Mesothelial cell of epicardium (in vitro differentiated cells): ENCODE results near the gene BTNL3. TPM values are rescaled to one million over a fixed set of nuclear protein-coding genes. Genes with fewer than 3 reads are reported as not detected.

ENCODE experiments used
- DNase-seq, 2 experiments: peaks; one replicate each; pipeline ENCODE4 v3.0.0; 2021; ENCODE audit warnings: low spot score in 2 of 2; ENCODE audit not compliant: unreplicated experiment in 2 of 2
- H3K27ac Mint-ChIP-seq: 2 replicates; pipeline ENCODE4 v1.8.0; 2021; ENCODE audit warnings: mixed read lengths
- H3K27me3 Mint-ChIP-seq: 2 replicates; pipeline ENCODE4 v1.8.0; 2021; ENCODE audit warnings: low read depth, mixed read lengths
- H3K36me3 Mint-ChIP-seq: 2 replicates; pipeline ENCODE4 v1.8.0; 2021; ENCODE audit warnings: mixed read lengths
- H3K4me1 Mint-ChIP-seq: 2 replicates; pipeline ENCODE4 v1.8.0; 2021; ENCODE audit warnings: mixed read lengths
- H3K4me3 Mint-ChIP-seq: 2 replicates; pipeline ENCODE4 v1.8.0; 2021; ENCODE audit warnings: mild to moderate bottlenecking, moderate library complexity, mixed read lengths
- H3K9me3 Mint-ChIP-seq: 2 replicates; pipeline ENCODE4 v1.8.0; 2021; ENCODE audit warnings: mixed read lengths
- CTCF ChIP-seq: fragments of 200-600 bp; sonication (generic); IDR thresholded peaks from one replicate; pipeline ENCODE4 v1.5.0; 2021; ENCODE audit warnings: antibody characterized with exemption; ENCODE audit not compliant: unreplicated experiment
- total RNA-seq: library from RNA; stranded (reverse); gene quantifications from 3 replicates; pipeline ENCODE4 v1.2.1, GENCODE V29; 2021

The BTNL3 gene
- total RNA-seq, 1 donor from 2014 or later: not detected

DNA sequence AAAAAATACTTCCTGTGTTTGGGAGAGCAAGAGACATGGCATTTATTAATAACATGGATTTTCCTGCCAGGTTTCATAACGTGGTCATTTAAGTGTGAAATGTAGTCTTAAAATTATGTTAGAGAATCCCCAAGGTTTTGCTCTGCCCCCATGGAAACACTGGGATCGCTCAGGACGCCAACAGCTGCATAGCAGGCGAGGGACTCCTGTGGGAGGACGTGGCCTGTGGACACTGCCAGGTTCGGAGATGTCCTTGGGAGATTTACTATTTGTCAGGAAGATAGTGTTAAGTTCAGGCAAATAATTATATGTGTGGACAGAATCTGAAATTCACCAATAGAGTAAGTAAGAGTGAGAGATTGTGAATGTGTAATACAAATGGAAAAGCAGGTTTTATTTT, 52.4 kb downstream of the BTNL3 start:
- H3K4me1 Mint-ChIP-seq: no peaks in the 10 kb centered on the region
- H3K27ac Mint-ChIP-seq: no peak overlapping the region
- no peaks in the 10 kb centered on the region for H3K9me3 Mint-ChIP-seq
- H3K4me3 Mint-ChIP-seq: no peak overlapping the region
- TF ChIP-seq CTCF: no peak
- H3K27me3 Mint-ChIP-seq: peaks cover 47% of the 10 kb centered on the region
- no peak for DNase-seq
- H3K36me3 Mint-ChIP-seq: no peaks in the 10 kb centered on the region

GRCh38 chr5:181042036-181042713, 53.5 kb downstream of the BTNL3 start:
- H3K36me3 Mint-ChIP-seq: no peaks in the 10 kb centered on the region
- no peak overlapping the region for H3K27ac Mint-ChIP-seq
- H3K9me3 Mint-ChIP-seq: no peaks in the 10 kb centered on the region
- H3K4me1 Mint-ChIP-seq: no peaks in the 10 kb centered on the region
- no peak for TF ChIP-seq CTCF
- H3K4me3 Mint-ChIP-seq: no peak overlapping the region
- DNase-seq: no peak
- peaks cover 40% of the 10 kb centered on the region for H3K27me3 Mint-ChIP-seq

GRCh38 chr5:181042722-181043121, 54.1 kb downstream of the BTNL3 start:
- no peak for DNase-seq
- H3K27me3 Mint-ChIP-seq: peaks cover 40% of the 10 kb centered on the region

DNA sequence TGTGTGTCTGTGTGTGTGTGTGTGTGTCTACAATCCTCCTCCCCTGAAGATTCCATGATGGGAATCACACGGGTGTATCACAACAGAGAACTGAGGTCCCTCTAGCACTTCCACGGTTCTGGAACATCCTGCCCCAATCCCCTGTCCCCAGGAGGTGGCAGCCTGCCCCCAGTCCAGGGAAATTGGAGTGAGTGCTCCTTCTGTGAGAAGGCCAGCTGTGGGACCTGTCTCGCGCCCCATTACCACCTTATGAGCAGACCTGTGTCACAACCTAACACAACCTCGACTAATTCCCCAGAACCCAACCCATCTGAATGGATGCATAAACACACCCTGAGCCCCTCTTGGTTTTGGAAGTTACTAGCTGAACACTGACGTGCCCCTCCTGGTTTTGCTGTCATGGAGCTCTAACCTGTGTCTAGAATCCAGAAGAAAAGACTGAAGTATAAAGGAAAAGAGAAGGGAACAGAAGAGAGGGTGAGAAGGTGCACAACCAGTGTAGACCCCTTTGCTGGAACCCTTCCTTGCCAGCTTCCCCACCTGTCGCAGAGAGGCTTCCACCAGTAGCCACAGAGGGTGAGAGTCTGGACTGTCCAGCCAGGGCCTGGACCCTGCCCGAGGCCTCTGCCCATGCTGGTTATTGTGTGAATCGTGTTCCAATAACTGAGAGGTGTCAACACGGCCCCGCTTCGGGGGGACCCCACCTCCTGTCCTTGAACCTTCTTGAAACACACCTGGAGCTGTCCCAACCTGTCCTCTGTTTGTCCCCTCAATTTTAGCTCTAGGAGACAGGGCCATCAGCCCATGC, 54.8 kb downstream of the BTNL3 start:
- H3K4me3 Mint-ChIP-seq: no peak overlapping the region
- H3K9me3 Mint-ChIP-seq: no peaks in the 10 kb centered on the region
- H3K27ac Mint-ChIP-seq: no peak overlapping the region
- TF ChIP-seq CTCF: no peak
- H3K27me3 Mint-ChIP-seq: peaks cover 34% of the 10 kb centered on the region
- DNase-seq: no peak
- H3K36me3 Mint-ChIP-seq: no peaks in the 10 kb centered on the region
- no peaks in the 10 kb centered on the region for H3K4me1 Mint-ChIP-seq

More at GRCh38 chr5:181042722-181043121, 54.1 kb downstream of the BTNL3 start:
- H3K36me3 Mint-ChIP-seq: no peaks in the 10 kb centered on the region
- H3K9me3 Mint-ChIP-seq: no peaks in the 10 kb centered on the region
- no peak for TF ChIP-seq CTCF
- no peak overlapping the region for H3K27ac Mint-ChIP-seq
- no peaks in the 10 kb centered on the region for H3K4me1 Mint-ChIP-seq
- no peak overlapping the region for H3K4me3 Mint-ChIP-seq

DNA sequence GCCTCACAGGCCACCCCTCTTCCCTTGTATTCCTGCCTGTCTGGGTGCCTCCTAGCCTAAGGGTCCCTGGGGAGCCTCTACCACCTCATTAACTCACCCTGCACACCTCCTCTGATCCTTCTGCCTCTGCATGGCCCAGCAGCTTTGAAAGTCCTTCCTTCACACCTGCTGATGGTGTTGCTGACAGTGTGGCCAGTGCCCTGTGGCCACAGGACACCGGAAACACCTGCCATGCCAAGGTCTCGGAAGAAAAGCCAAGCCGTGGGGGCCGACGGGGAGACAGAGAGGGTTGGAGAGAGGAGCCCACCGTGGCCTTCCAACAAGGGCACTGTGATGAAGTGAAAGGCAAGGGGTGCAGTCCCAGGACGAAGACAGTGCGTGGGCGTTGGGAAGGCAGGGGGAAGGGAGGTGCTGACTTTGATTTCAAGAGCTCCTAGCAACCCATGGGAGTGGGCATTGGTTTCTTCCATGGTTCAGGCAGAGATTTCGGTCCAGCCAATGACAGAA, 55.5 kb downstream of the BTNL3 start:
- DNase-seq: peak in 1 of 2 experiments; percentile 30
- no peaks in the 10 kb centered on the region for H3K9me3 Mint-ChIP-seq
- no peaks in the 10 kb centered on the region for H3K4me1 Mint-ChIP-seq
- peaks cover 36% of the 10 kb centered on the region for H3K27me3 Mint-ChIP-seq
- no peaks in the 10 kb centered on the region for H3K36me3 Mint-ChIP-seq
- no peak overlapping the region for H3K27ac Mint-ChIP-seq
- no peak overlapping the region for H3K4me3 Mint-ChIP-seq
- no peak for TF ChIP-seq CTCF
